ENCODE measurements around the gene TNN.
A peak's percentile ranks its signal among the peaks of the same experiment; 100 is the strongest.

TNN gene

GRCh38 chr1:175192111-175192629, 124.5 kb downstream of the TNN start:
- no peaks in the 10 kb centered on the region for H3K27me3 ChIP-seq

GRCh38 chr1:175192630-175193526, 125.2 kb downstream of the TNN start, which contains the start of gene KIAA0040:
TSS of gene KIAA0040 (minus strand) at chr1:175192776. CDS start at chr1:175161013, 31,763 bp downstream.
- peak within 1 kb of the TSS; percentile 81 to 97 for H3K4me3 ChIP-seq (ENCODE audit: low read depth in 1 of 2, low read length in 1 of 2)
- no peak for TF ChIP-seq CTCF (IDR thresholded peaks at IDR 0.05)
- H3K36me3 ChIP-seq = no peaks in the 10 kb centered on the region
- H3K9me3 ChIP-seq = no peaks in the 10 kb centered on the region
- H3K4me1 ChIP-seq (ENCODE audit: control insufficient read depth in 1 of 2, insufficient read depth in 1 of 2, low read depth in 1 of 2, low read length in 1 of 2) = peaks cover 53 to 65% of the 10 kb centered on the region in 2 experiments
- H3K27me3 ChIP-seq = no peaks in the 10 kb centered on the region
- H3K27ac ChIP-seq = peak within 1 kb of the TSS; percentile 88

More at GRCh38 chr1:175192111-175192629, 124.5 kb downstream of the TNN start:
- no peak for TF ChIP-seq CTCF (IDR thresholded peaks at IDR 0.05)
- Histone ChIP-seq H3K36me3 (no peaks in the 10 kb centered on the region), H3K4me1 (ENCODE audit: control insufficient read depth in 1 of 2, insufficient read depth in 1 of 2, low read depth in 1 of 2, low read length in 1 of 2) (peaks cover 53 to 65% of the 10 kb centered on the region in 2 experiments), H3K4me3 (ENCODE audit: low read depth in 1 of 2, low read length in 1 of 2) (peak overlapping the region; percentile 81 to 97), H3K9me3 (no peaks in the 10 kb centered on the region), H3K27ac (peak overlapping the region; percentile 88)

- Histone ChIP-seq H3K27ac (peak overlapping the region; percentile 88), H3K4me3 (ENCODE audit: low read depth in 1 of 2, low read length in 1 of 2) (peak overlapping the region in 1 of 2 experiments; percentile 81), H3K4me1 (ENCODE audit: control insufficient read depth in 1 of 2, insufficient read depth in 1 of 2, low read depth in 1 of 2, low read length in 1 of 2) (peaks cover 51 to 60% of the 10 kb centered on the region in 2 experiments)
These were observed 125.9 kb downstream of the TNN start for GRCh38 chr1:175193527-175193910.

GRCh38 chr1:175195281-175195680, 127.6 kb downstream of the TNN start:
- no peak overlapping the region for H3K4me3 ChIP-seq (ENCODE audit: low read depth in 1 of 2, low read length in 1 of 2)
- H3K27ac ChIP-seq = no peak overlapping the region

More at GRCh38 chr1:175193527-175193910, 125.9 kb downstream of the TNN start:
- Histone ChIP-seq H3K36me3 (no peaks in the 10 kb centered on the region), H3K27me3 (no peaks in the 10 kb centered on the region), H3K9me3 (no peaks in the 10 kb centered on the region)
- no peak for TF ChIP-seq CTCF (IDR thresholded peaks at IDR 0.05)

GRCh38 chr1:175195798-175196197, 128.2 kb downstream of the TNN start:
- Histone ChIP-seq H3K36me3 (no peaks in the 10 kb centered on the region), H3K4me1 (ENCODE audit: control insufficient read depth in 1 of 2, insufficient read depth in 1 of 2, low read depth in 1 of 2, low read length in 1 of 2) (peaks cover 28 to 37% of the 10 kb centered on the region in 2 experiments), H3K27ac (no peak overlapping the region), H3K9me3 (no peaks in the 10 kb centered on the region), H3K4me3 (ENCODE audit: low read depth in 1 of 2, low read length in 1 of 2) (no peak overlapping the region), H3K27me3 (no peaks in the 10 kb centered on the region)
- TF ChIP-seq CTCF (IDR thresholded peaks at IDR 0.05) = no peak

More at GRCh38 chr1:175195281-175195680, 127.6 kb downstream of the TNN start:
- TF ChIP-seq CTCF (IDR thresholded peaks at IDR 0.05) = no peak
- H3K4me1 ChIP-seq (ENCODE audit: control insufficient read depth in 1 of 2, insufficient read depth in 1 of 2, low read depth in 1 of 2, low read length in 1 of 2) = peaks cover 33 to 42% of the 10 kb centered on the region in 2 experiments
- no peaks in the 10 kb centered on the region for H3K9me3 ChIP-seq
- H3K27me3 ChIP-seq = no peaks in the 10 kb centered on the region
- H3K36me3 ChIP-seq = no peaks in the 10 kb centered on the region
